Esophagus muscularis mucosa (tissue), 4 donors: ENCODE measurements around the gene OGFOD2. TPM values are rescaled to one million over a fixed set of nuclear protein-coding genes. Genes with fewer than 3 reads are reported as not detected.
"Not testable (repeated sequence)": the region's sequence is repeated elsewhere in the genome, so short reads cannot be mapped to it uniquely, and the experiment has no call there.

ENCODE experiments used
- DNase-seq: peaks from one replicate; pipeline ENCODE4 v3.0.0-alpha.2; 2017; ENCODE audit errors: extremely low spot score
- H3K27ac ChIP-seq, 4 donors: fragments of 200-600 bp; sonication (generic); replicated peaks in 1 of 4; 1 replicate in 3 of 4; 2 replicates in 1 of 4; pipeline ENCODE4 v1.5.1; 2016 to 2019; ENCODE audit warnings: mild to moderate bottlenecking in 1 of 4
- H3K27me3 ChIP-seq, 4 donors: fragments of 200-600 bp; sonication (generic); one replicate each; pipeline versions ENCODE4 v1.5.1 to v1.6.0; 2016 to 2019
- H3K36me3 ChIP-seq, 4 donors: fragments of 200-600 bp; sonication (generic); one replicate each; pipeline ENCODE4 v1.5.1; 2016 to 2019
- H3K4me1 ChIP-seq, 4 donors: fragments of 200-600 bp; sonication (generic); one replicate each; pipeline ENCODE4 v1.5.1; 2016 to 2019
- H3K4me3 ChIP-seq, 4 donors: fragments of 200-600 bp; sonication (generic); 1 replicate in 2 of 4; 2 replicates in 2 of 4; pipeline ENCODE4 v1.5.1; 2016 to 2019; ENCODE audit warnings: mild to moderate bottlenecking in 4 of 4, moderate library complexity in 1 of 4
- H3K9me3 ChIP-seq, 4 donors: fragments of 200-600 bp; sonication (generic); 1 replicate in 3 of 4; 2 replicates in 1 of 4; pipeline ENCODE4 v1.5.1; 2016 to 2019
- EP300 ChIP-seq: sonication (generic); formaldehyde crosslinking; IDR thresholded peaks from one replicate; pipeline ENCODE4 v1.6.1; 2017; ENCODE audit warnings: antibody characterized with exemption
- POLR2A ChIP-seq: fragments of 450-650 bp; IDR thresholded peaks from one replicate; pipeline ENCODE4 v1.6.1; 2017; ENCODE audit warnings: antibody characterized with exemption, moderate library complexity, mild to moderate bottlenecking, low read depth
- POLR2AphosphoS5 ChIP-seq, 2 donors: sonication (generic); formaldehyde crosslinking; IDR thresholded peaks; one replicate each; pipeline ENCODE4 v1.6.1; 2017; ENCODE audit warnings: antibody characterized with exemption in 2 of 2
- WGBS: methylation state at CpG from one replicate; pipeline ENCODE4 v1.1.5; 2018; 5-methylcytosine and 5-hydroxymethylcytosine counted together
- intact Hi-C: fragments of 100-400 bp; cut with DNase I; formaldehyde crosslinking; loops from one replicate; pipeline ENCODE4 v1.15.1; 2023
- total RNA-seq, 4 donors: library from RNA; depleted of rRNA; stranded (reverse); fragments of >200 nt; gene quantifications; one replicate each; pipeline versions ENCODE4 v1.1.0 to v1.2.1, GENCODE V29; 2016
- TF ChIP-seq, protein P1 (sequence below), 3 experiments: fragments of 200-600 bp in 2 of 3; fragments of 450-650 bp in 1 of 3; sonication (generic) in 2 of 3; IDR thresholded peaks; one replicate each; pipeline ENCODE4 v1.5.1; 2017 to 2019; ENCODE audit warnings: antibody characterized with exemption in 3 of 3, mild to moderate bottlenecking in 2 of 3, moderate library complexity in 1 of 3

The OGFOD2 gene
- total RNA-seq, 4 donors from 2014 or later, result 5.6 to 15.3 (median 8.6) TPM

DNA sequence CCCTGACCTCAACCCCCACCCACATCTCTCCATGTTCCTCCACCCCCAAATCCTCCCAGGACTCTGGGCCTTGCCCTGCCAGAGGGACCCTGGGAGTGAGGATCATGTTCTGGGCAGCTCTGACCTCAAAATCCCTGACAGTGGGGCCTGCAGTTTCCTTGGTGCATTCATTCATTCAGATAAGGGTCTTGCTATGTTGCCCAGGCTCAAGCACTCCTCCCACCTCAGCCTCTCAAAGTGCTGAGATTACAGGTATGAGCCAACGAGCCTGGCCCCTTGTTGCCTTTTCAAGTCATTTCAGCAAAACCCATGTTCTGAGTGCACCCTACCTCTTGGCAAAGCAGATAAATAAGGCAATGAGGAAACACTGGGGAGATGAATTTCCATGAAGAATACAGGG, 35.1 kb downstream of the OGFOD2 start:
- no peaks in the 10 kb centered on the region for H3K9me3 ChIP-seq
- peaks cover under 1 to 82% (median 76%) of the 10 kb centered on the region in 4 donors for H3K36me3 ChIP-seq
- no peak overlapping the region for H3K27ac ChIP-seq
- H3K4me3 ChIP-seq, result no peak overlapping the region
- H3K27me3 ChIP-seq, result no peaks in the 10 kb centered on the region
- intact Hi-C loops, result no loop called here
- 100% methylated on average over 1 of the region's 1 CpG for WGBS
- no peak for DNase-seq
- H3K4me1 ChIP-seq, result peaks cover 0 to 3% (median 0%) of the 10 kb centered on the region in 4 donors
- TF ChIP-seq POLR2AphosphoS5 (IDR thresholded peaks at IDR 0.05), result no peak
- no peak for TF ChIP-seq EP300
- TF ChIP-seq, protein P1, sequence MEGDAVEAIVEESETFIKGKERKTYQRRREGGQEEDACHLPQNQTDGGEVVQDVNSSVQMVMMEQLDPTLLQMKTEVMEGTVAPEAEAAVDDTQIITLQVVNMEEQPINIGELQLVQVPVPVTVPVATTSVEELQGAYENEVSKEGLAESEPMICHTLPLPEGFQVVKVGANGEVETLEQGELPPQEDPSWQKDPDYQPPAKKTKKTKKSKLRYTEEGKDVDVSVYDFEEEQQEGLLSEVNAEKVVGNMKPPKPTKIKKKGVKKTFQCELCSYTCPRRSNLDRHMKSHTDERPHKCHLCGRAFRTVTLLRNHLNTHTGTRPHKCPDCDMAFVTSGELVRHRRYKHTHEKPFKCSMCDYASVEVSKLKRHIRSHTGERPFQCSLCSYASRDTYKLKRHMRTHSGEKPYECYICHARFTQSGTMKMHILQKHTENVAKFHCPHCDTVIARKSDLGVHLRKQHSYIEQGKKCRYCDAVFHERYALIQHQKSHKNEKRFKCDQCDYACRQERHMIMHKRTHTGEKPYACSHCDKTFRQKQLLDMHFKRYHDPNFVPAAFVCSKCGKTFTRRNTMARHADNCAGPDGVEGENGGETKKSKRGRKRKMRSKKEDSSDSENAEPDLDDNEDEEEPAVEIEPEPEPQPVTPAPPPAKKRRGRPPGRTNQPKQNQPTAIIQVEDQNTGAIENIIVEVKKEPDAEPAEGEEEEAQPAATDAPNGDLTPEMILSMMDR (IDR thresholded peaks at IDR 0.05), result no peak
- no peak for TF ChIP-seq POLR2A

DNA sequence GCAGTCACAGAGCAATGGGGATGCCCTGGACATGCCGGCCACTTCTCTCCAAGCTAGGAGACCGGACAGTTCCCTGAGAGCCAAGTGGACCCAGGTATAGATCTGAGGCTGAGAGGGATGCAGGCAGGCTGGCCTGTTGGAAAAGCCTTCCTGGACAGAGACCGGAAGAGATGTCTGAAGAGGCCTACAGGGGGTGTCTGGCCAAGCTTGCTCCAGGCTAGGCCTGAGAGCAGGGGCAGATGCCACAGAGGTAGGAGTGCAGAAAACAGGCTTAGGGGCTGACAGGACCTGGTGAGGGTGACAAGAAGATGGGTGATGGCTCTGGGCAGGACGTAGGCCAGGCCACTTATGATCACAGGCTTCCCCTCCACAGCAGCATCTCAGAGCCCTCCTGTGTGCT, 35.6 kb downstream of the OGFOD2 start:
- no peak for DNase-seq
- WGBS, result 87% methylated on average over 4 of the region's 4 CpGs
- peaks cover 0 to 3% (median 0%) of the 10 kb centered on the region in 4 donors for H3K4me1 ChIP-seq
- no peaks in the 10 kb centered on the region for H3K27me3 ChIP-seq
- no peak overlapping the region for H3K4me3 ChIP-seq
- peaks cover 0 to 76% (median 71%) of the 10 kb centered on the region in 4 donors for H3K36me3 ChIP-seq
- no peak overlapping the region for H3K27ac ChIP-seq
- H3K9me3 ChIP-seq, result no peaks in the 10 kb centered on the region
- no peak for TF ChIP-seq POLR2AphosphoS5 (IDR thresholded peaks at IDR 0.05)
- TF ChIP-seq, protein P1 (IDR thresholded peaks at IDR 0.05), result no peak
- TF ChIP-seq POLR2A, result no peak
- TF ChIP-seq EP300, result no peak
- intact Hi-C loops, result no loop called here

DNA sequence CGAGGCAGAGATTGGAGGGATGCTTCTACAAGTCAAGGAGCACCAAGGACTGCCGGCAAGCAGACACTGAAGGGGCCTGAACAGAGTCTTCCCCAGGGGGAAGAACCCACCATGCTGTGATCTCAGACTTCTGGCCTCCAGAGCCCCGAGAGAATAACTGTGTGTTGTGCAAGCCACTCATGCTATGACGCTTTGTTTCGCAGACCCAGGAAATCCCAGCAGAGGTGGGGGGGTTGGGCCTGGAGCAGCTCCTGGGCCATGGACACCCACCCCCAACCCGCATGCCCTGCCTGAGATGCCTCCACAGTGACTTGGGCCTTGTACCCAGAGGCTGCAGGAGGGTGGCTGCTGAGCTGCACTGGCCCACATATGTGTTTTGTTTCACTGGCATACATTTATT, 36.7 kb downstream of the OGFOD2 start:
- no peak for DNase-seq

DNA sequence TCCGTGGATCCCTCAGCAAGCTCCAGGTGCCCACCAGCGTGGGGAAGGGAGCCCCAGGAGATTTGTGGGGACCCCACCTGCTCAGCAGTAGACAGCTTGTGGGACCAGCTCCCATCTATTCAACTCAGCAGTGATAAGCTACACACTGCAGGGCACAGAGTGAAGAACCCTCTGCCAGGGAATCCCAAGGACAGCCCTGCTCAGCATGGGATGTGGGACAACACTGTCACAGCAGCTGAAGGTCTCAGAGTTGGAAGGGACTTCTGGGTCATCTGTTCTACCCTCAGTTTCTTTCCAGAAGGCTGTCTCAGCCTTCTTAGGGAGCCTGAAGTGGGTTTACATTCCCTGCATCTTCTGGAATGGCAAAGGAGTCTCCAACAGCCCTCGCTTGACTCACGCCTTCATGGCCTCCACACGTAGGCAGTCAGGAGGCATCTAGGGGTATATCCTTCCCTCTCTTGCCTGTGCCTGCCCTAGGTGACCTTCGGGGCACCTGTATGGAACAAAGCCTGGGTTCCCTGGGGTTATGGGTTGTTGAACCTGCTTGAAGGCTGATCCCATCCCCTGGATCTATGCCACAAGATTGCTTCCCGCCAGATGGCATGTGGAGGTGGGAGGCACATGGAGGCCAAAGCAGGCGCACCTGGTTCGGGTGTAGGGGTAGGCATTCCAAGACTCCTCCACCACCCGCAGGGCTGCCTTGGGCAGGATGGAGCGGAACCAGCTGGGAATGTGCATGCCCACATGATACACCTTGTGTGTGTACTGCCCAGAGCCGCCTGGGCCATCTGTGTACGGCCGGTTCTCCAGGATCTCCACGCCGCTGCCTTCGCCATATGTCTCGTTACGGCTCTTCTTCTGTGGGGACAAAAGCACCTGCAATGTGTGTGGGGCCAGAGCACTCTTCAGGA, 38.4 kb downstream of the OGFOD2 start:
- intact Hi-C loops, result no loop called here
- no peak for DNase-seq
- TF ChIP-seq POLR2AphosphoS5 (IDR thresholded peaks at IDR 0.05), result no peak
- Histone ChIP-seq H3K4me1 (peaks cover 0 to 3% (median 0%) of the 10 kb centered on the region in 4 donors), H3K27me3 (no peaks in the 10 kb centered on the region), H3K36me3 (peaks cover 0 to 55% (median 49%) of the 10 kb centered on the region in 4 donors), H3K27ac (no peak overlapping the region), H3K4me3 (no peak overlapping the region), H3K9me3 (no peaks in the 10 kb centered on the region)
- 96% methylated on average over 19 of the region's 19 CpGs for WGBS

More for the DNA sequence above, 36.7 kb downstream of the OGFOD2 start:
- intact Hi-C loops, result no loop called here
- WGBS, result 84% methylated on average over 6 of the region's 6 CpGs
- H3K4me3 ChIP-seq, result no peak overlapping the region
- no peaks in the 10 kb centered on the region for H3K27me3 ChIP-seq
- peaks cover 0 to 3% (median 0%) of the 10 kb centered on the region in 4 donors for H3K4me1 ChIP-seq
- H3K9me3 ChIP-seq, result no peaks in the 10 kb centered on the region
- TF ChIP-seq POLR2AphosphoS5 (IDR thresholded peaks at IDR 0.05) (no peak), EP300 (no peak), POLR2A (no peak)
- TF ChIP-seq, protein P1 (IDR thresholded peaks at IDR 0.05), result no peak
- no peak overlapping the region for H3K27ac ChIP-seq
- peaks cover 0 to 72% (median 66%) of the 10 kb centered on the region in 4 donors for H3K36me3 ChIP-seq

DNA sequence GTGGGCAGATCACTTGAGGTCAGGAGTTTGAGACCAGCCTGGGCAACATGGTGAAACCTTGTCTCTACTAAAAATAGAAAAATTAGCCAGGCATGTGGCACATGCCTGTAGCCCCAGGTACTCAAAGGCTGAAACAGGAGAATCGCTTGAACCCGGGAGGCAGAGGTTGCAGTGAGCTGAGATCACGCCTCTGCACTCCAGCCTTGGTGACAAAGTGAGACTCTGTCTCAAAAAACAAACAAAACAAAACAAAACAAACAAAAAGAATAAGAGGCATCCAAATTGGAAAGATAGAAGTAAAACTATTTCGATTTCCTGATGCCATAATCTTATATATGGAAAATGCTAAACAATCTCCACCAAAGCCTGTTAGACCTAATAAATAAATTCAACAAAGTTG, 39.4 kb downstream of the OGFOD2 start:
- H3K9me3 ChIP-seq, DNase-seq, H3K27ac ChIP-seq, H3K4me1 ChIP-seq, H3K27me3 ChIP-seq, intact Hi-C loops, H3K4me3 ChIP-seq: not testable (repeated sequence)
- WGBS, result 95% methylated on average over 4 of the region's 4 CpGs
- peaks cover 0 to 44% (median 39%) of the 10 kb centered on the region in 4 donors for H3K36me3 ChIP-seq
